Measurements from ENCODE around the gene MED16.

DNA sequence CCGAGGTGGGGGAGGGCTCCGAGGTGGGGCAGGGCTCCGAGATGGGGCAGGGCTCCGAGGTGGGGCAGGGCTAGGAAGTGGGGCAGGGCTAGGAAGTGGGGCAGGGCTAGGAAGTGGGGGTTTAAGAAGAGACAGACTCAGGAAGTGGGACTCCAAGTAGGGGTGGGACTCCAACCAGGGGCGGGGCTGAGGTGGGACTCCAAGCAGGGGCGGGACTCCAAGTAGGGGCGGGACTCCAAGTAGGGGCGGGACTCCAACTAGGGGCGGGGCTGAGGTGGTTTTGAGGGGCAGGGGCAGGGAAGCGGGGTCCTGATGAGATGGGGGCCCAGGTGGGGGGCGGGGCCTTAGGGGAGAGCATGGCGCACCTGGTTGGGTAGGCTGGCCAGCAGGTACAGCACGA lies 19.9 kb downstream of the MED16 start:
- TF ChIP-seq POLR2AphosphoS5 (IDR thresholded peaks at IDR 0.05), result no peak
- TF ChIP-seq, protein P1, sequence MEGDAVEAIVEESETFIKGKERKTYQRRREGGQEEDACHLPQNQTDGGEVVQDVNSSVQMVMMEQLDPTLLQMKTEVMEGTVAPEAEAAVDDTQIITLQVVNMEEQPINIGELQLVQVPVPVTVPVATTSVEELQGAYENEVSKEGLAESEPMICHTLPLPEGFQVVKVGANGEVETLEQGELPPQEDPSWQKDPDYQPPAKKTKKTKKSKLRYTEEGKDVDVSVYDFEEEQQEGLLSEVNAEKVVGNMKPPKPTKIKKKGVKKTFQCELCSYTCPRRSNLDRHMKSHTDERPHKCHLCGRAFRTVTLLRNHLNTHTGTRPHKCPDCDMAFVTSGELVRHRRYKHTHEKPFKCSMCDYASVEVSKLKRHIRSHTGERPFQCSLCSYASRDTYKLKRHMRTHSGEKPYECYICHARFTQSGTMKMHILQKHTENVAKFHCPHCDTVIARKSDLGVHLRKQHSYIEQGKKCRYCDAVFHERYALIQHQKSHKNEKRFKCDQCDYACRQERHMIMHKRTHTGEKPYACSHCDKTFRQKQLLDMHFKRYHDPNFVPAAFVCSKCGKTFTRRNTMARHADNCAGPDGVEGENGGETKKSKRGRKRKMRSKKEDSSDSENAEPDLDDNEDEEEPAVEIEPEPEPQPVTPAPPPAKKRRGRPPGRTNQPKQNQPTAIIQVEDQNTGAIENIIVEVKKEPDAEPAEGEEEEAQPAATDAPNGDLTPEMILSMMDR (IDR thresholded peaks at IDR 0.05), result no peak
- TF ChIP-seq EP300 (IDR thresholded peaks at IDR 0.05), result no peak
- TF ChIP-seq POLR2A (IDR thresholded peaks at IDR 0.05), result no peak
